GM18502 (cell line): Measurements from ENCODE around the gene HLF.

Source experiments
- ATAC-seq: cut with Tn5 transposase; IDR thresholded peaks from one replicate; pipeline ENCODE4 v1.9.1; 2021; ENCODE audit warnings: mild to moderate bottlenecking; ENCODE audit not compliant: unreplicated experiment, poor library complexity

Gene HLF

GRCh38 chr17:55288356-55289105 is 23.8 kb downstream of the HLF start:
- ATAC-seq: no peak

- ATAC-seq: no peak
These were observed 24.3 kb downstream of the HLF start for GRCh38 chr17:55289106-55289446.

GRCh38 chr17:55289978-55290377 is 25.2 kb downstream of the HLF start:
- ATAC-seq: no peak

- ATAC-seq: no peak
These were observed 25.8 kb downstream of the HLF start for GRCh38 chr17:55290492-55291113.

GRCh38 chr17:55291114-55291507 is 26.4 kb downstream of the HLF start:
- ATAC-seq: no peak

- no peak for ATAC-seq
These were observed 27.3 kb downstream of the HLF start for GRCh38 chr17:55292094-55292493.

GRCh38 chr17:55294042-55294751 is 29.4 kb downstream of the HLF start:
- ATAC-seq: no peak

GRCh38 chr17:55295411-55296170 is 30.8 kb downstream of the HLF start:
- peak; percentile 85 for ATAC-seq

GRCh38 chr17:55296171-55296695 is 31.5 kb downstream of the HLF start:
- no peak for ATAC-seq

GRCh38 chr17:55296699-55297098 is 31.9 kb downstream of the HLF start:
- ATAC-seq: no peak

- ATAC-seq: no peak
These were observed 33.5 kb downstream of the HLF start for GRCh38 chr17:55298111-55298730.

GRCh38 chr17:55299162-55299838 is 34.5 kb downstream of the HLF start:
- ATAC-seq: no peak

- no peak for ATAC-seq
These were observed 35.1 kb downstream of the HLF start for GRCh38 chr17:55299890-55300289.

- ATAC-seq: no peak
These were observed 35.9 kb downstream of the HLF start for GRCh38 chr17:55300479-55301290.

GRCh38 chr17:55301521-55302406 is 37.0 kb downstream of the HLF start:
- no peak for ATAC-seq

GRCh38 chr17:55302407-55302787 is 37.6 kb downstream of the HLF start:
- ATAC-seq: no peak

GRCh38 chr17:55303008-55303493 is 38.3 kb downstream of the HLF start:
- ATAC-seq: no peak

GRCh38 chr17:55303701-55304145 is 39.0 kb downstream of the HLF start:
- ATAC-seq: no peak
